B cell (primary cell): Measurements from ENCODE around the gene PLEKHM2. TPM values are rescaled to one million over a fixed set of nuclear protein-coding genes. Genes with fewer than 3 reads are reported as not detected.

Source experiments
- ATAC-seq: fragments of 200-7000 bp; cut with Tn5 transposase; one replicate; pipeline ENCODE4 v1.10.0; 2021; ENCODE audit warnings: low read depth, mild to moderate bottlenecking, moderate number of reproducible peaks, moderate library complexity
- CTCF ChIA-PET: fragments of 350-600 bp; sonication (Branson Sonifier 250); formaldehyde crosslinking; loops from one replicate; lab custom pipeline; 2021; ENCODE audit warnings: antibody characterized with exemption, inconsistent platforms; lab: Charles Lee
- POLR2A ChIA-PET: fragments of 350-600 bp; sonication (Branson Sonifier 250); formaldehyde crosslinking; loops from one replicate; lab custom pipeline; 2021; ENCODE audit warnings: antibody characterized with exemption; lab: Charles Lee
- DNase-seq: peaks from one replicate; pipeline ENCODE4 v3.0.0; 2013
- H2AFZ ChIP-seq: 2 replicates; pipeline ENCODE4 v1.6.1; 2012; ENCODE audit warnings: mild to moderate bottlenecking, low read depth, low read length; ENCODE audit not compliant: insufficient read depth, poor library complexity, severe bottlenecking
- H3K27ac ChIP-seq, 2 donors: 1 replicate in 1 of 2; 2 replicates in 1 of 2; pipeline ENCODE4 v1.5.1; 2012 to 2013; ENCODE audit warnings: low read length in 2 of 2, mild to moderate bottlenecking in 2 of 2, moderate library complexity in 1 of 2
- H3K27me3 ChIP-seq, 4 experiments: fragments of 200-600 bp in 1 of 4; sonication (generic) in 1 of 4; replicated peaks in 1 of 4; 1 replicate in 2 of 4; 2 replicates in 2 of 4; pipeline versions ENCODE4 v1.6.1 to v1.7.0; 2013 to 2016; ENCODE audit warnings: low read length in 3 of 4, mild to moderate bottlenecking in 2 of 4, mixed read lengths in 1 of 4, moderate library complexity in 1 of 4; ENCODE audit not compliant: insufficient read depth in 4 of 4, control insufficient read depth in 3 of 4; ENCODE audit errors: control extremely low read depth in 1 of 4
- H3K36me3 ChIP-seq, 2 experiments: replicated peaks in 1 of 2; 1 replicate in 1 of 2; 2 replicates in 1 of 2; pipeline versions ENCODE4 v1.6.1 to v1.7.1; 2013; ENCODE audit warnings: low read length in 1 of 2; ENCODE audit not compliant: insufficient read depth in 2 of 2, control insufficient read depth in 1 of 2; ENCODE audit errors: control extremely low read depth in 1 of 2, extremely low read depth in 1 of 2
- H3K4me1 ChIP-seq, 2 donors: fragments of 200-600 bp in 1 of 2; sonication (generic) in 1 of 2; 1 replicate in 1 of 2; 2 replicates in 1 of 2; pipeline versions ENCODE4 v1.5.1 to v1.6.1; 2013 to 2017; ENCODE audit warnings: low read length in 2 of 2; ENCODE audit not compliant: control insufficient read depth in 2 of 2, insufficient read depth in 2 of 2
- H3K4me2 ChIP-seq: replicated peaks from 2 replicates; pipeline ENCODE3; 2012; ENCODE audit warnings: mild to moderate bottlenecking, low read depth, low read length; ENCODE audit not compliant: poor library complexity, severe bottlenecking
- H3K4me3 ChIP-seq, 5 experiments: fragments of 200-600 bp in 1 of 5; sonication (generic) in 1 of 5; 1 replicate in 3 of 5; 2 replicates in 2 of 5; pipeline versions ENCODE4 v1.5.1 to v1.7.0; 2011 to 2016; ENCODE audit warnings: low read length in 4 of 5, mild to moderate bottlenecking in 4 of 5, low read depth in 2 of 5, control low read depth in 1 of 5, moderate library complexity in 1 of 5; ENCODE audit not compliant: insufficient read depth in 1 of 5; ENCODE audit errors: control extremely low read depth in 1 of 5, extremely low read depth in 1 of 5
- H3K79me2 ChIP-seq: fragments of 200-600 bp; sonication (generic); one replicate; pipeline ENCODE4 v1.6.0; 2016; ENCODE audit warnings: low read length; ENCODE audit not compliant: control insufficient read depth, insufficient read depth
- H3K9ac ChIP-seq: fragments of 200-600 bp; sonication (generic); 2 replicates; pipeline ENCODE4 v1.6.1; 2017; ENCODE audit warnings: mild to moderate bottlenecking, low read length, moderate library complexity
- H3K9me3 ChIP-seq, 3 donors: one replicate each; pipeline versions ENCODE4 v1.6.1 to v1.7.1; 2013; ENCODE audit warnings: low read length in 2 of 3; ENCODE audit not compliant: control insufficient read depth in 2 of 3, insufficient read depth in 1 of 3; ENCODE audit errors: control extremely low read depth in 1 of 3
- H4K20me1 ChIP-seq: 2 replicates; pipeline ENCODE4 v1.6.0; 2012; ENCODE audit warnings: mild to moderate bottlenecking, low read length; ENCODE audit not compliant: insufficient read depth, control insufficient read depth, poor library complexity, severe bottlenecking
- H3K27ac Mint-ChIP-seq: one replicate; pipeline ENCODE4 v1.8.0; 2021; ENCODE audit warnings: mixed read lengths
- H3K27me3 Mint-ChIP-seq: one replicate; pipeline ENCODE4 v1.8.0; 2021; ENCODE audit warnings: mixed read lengths
- H3K4me1 Mint-ChIP-seq: one replicate; pipeline ENCODE4 v1.8.0; 2021; ENCODE audit warnings: mixed read lengths
- H3K4me3 Mint-ChIP-seq: one replicate; pipeline ENCODE4 v1.8.0; 2021; ENCODE audit warnings: mixed read lengths
- H3K9me3 Mint-ChIP-seq: one replicate; pipeline ENCODE4 v1.8.0; 2022; ENCODE audit warnings: mixed read lengths; ENCODE audit not compliant: insufficient read depth
- EZH2 ChIP-seq: IDR thresholded peaks from 2 replicates; pipeline ENCODE4 v1.6.1; 2012; ENCODE audit warnings: borderline replicate concordance, low read depth, mild to moderate bottlenecking, moderate library complexity, low read length; ENCODE audit not compliant: insufficient read depth, poor library complexity, severe bottlenecking
- WGBS: methylation state at CpG from one replicate; pipeline ENCODE4 v1.1.5; 2013; ENCODE audit warnings: missing lambda C conversion rate; ENCODE audit not compliant: insufficient coverage; 5-methylcytosine and 5-hydroxymethylcytosine counted together
- intact Hi-C: fragments of 100-400 bp; cut with micrococcal nuclease; formaldehyde crosslinking; loops from one replicate; pipeline ENCODE4 v1.10.0; 2022
- polyA plus RNA-seq: library from polyadenylated mRNA; depleted of rRNA; stranded (reverse); fragments of >200 nt; gene quantifications from 2 replicates; pipeline ENCODE4 v1.2.3, GENCODE V29; 2012
- total RNA-seq, 2 donors: library from RNA; stranded (reverse); fragments of 120-200 nt in 1 of 2; gene quantifications; 1 replicate in 1 of 2; 2 replicates in 1 of 2; pipeline versions ENCODE4 v1.2.3 to v1.2.4, GENCODE V29; 2013 to 2022
- TF ChIP-seq, protein P1 (sequence below): fragments of 200-600 bp; IDR thresholded peaks from one replicate; pipeline ENCODE4 v1.8.0; 2022; ENCODE audit warnings: antibody characterized with exemption, mild to moderate bottlenecking

PLEKHM2 gene
- total and polyA plus RNA-seq, 2 donors (not counting 1 experiment from before 2014, with no cell fraction given): 99.7 to 120 TPM

- 92% methylated on average over 10 of the region's 10 CpGs for WGBS
- H3K36me3 ChIP-seq: no peaks in the 10 kb centered on the region
- no peak overlapping the region for H2AFZ ChIP-seq
- POLR2A ChIA-PET: no interaction called here
- H3K27me3 Mint-ChIP-seq: peaks cover 21% of the 10 kb centered on the region
- peaks cover 0 to 18% (median 9%) of the 10 kb centered on the region in 4 experiments for H3K27me3 ChIP-seq
- H3K27ac ChIP-seq: no peak overlapping the region
- no peaks in the 10 kb centered on the region for H3K79me2 ChIP-seq
- H3K4me1 Mint-ChIP-seq: peaks cover 9% of the 10 kb centered on the region
- TF ChIP-seq, protein P1, sequence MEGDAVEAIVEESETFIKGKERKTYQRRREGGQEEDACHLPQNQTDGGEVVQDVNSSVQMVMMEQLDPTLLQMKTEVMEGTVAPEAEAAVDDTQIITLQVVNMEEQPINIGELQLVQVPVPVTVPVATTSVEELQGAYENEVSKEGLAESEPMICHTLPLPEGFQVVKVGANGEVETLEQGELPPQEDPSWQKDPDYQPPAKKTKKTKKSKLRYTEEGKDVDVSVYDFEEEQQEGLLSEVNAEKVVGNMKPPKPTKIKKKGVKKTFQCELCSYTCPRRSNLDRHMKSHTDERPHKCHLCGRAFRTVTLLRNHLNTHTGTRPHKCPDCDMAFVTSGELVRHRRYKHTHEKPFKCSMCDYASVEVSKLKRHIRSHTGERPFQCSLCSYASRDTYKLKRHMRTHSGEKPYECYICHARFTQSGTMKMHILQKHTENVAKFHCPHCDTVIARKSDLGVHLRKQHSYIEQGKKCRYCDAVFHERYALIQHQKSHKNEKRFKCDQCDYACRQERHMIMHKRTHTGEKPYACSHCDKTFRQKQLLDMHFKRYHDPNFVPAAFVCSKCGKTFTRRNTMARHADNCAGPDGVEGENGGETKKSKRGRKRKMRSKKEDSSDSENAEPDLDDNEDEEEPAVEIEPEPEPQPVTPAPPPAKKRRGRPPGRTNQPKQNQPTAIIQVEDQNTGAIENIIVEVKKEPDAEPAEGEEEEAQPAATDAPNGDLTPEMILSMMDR: no peak
- no peak for TF ChIP-seq EZH2
- peaks cover 0 to 6% (median 0%) of the 10 kb centered on the region in 3 donors for H3K9me3 ChIP-seq
- no peak overlapping the region for H3K27ac Mint-ChIP-seq
- no peaks in the 10 kb centered on the region for H3K9me3 Mint-ChIP-seq
- intact Hi-C loops: no loop called here
- no peak overlapping the region for H3K4me2 ChIP-seq
- CTCF ChIA-PET: no interaction called here
- no peak overlapping the region for H3K9ac ChIP-seq
- H4K20me1 ChIP-seq: no peaks in the 10 kb centered on the region
- peaks cover 6 to 7% of the 10 kb centered on the region in 2 donors for H3K4me1 ChIP-seq
- no peak overlapping the region for H3K4me3 Mint-ChIP-seq
- ATAC-seq (no peak), DNase-seq (no peak)
- no peak overlapping the region for H3K4me3 ChIP-seq
Measured at GRCh38 chr1:15751717-15752116, 67.6 kb downstream of the PLEKHM2 start.

DNA sequence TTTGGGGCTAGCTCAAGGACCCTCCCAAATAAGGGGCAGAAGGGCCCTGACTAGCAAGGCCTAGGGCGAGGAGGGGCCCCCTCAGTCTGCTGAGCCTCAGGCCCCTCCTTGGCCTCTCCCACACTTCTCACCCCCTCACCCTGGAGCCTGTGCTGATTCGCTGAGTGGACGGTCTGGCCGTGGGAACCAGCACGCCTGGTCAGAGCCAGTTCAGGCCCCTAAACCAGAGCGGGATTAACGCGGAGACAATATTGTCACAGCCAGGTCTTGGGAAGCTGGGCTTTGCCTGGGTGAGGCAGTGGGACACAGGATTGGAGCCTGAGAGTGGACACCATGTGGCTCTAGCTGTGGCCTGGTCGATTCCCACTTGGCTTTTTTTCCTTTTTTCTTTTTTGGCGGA lies 69.7 kb downstream of the PLEKHM2 start:
- H3K9me3 Mint-ChIP-seq: no peaks in the 10 kb centered on the region
- no peak overlapping the region for H3K4me3 Mint-ChIP-seq
- Histone ChIP-seq H3K27me3 (peaks cover 0 to 34% (median 19%) of the 10 kb centered on the region in 4 experiments), H4K20me1 (no peaks in the 10 kb centered on the region), H3K79me2 (no peaks in the 10 kb centered on the region), H3K4me1 (peaks cover 13 to 18% of the 10 kb centered on the region in 2 donors), H2AFZ (no peak overlapping the region), H3K4me3 (no peak overlapping the region), H3K9ac (no peak overlapping the region), H3K9me3 (peaks cover 0 to 6% (median 0%) of the 10 kb centered on the region in 3 donors), H3K27ac (no peak overlapping the region), H3K36me3 (no peaks in the 10 kb centered on the region), H3K4me2 (no peak overlapping the region)
- 91% methylated on average over 9 of the region's 10 CpGs for WGBS
- intact Hi-C loops: no loop called here
- CTCF ChIA-PET: no interaction called here
- TF ChIP-seq, protein P1: no peak
- no peak for TF ChIP-seq EZH2
- H3K27ac Mint-ChIP-seq: no peak overlapping the region
- POLR2A ChIA-PET: no interaction called here
- H3K4me1 Mint-ChIP-seq: peaks cover 20% of the 10 kb centered on the region
- ATAC-seq: no peak
- DNase-seq: no peak
- H3K27me3 Mint-ChIP-seq: peaks cover 31% of the 10 kb centered on the region
